Measurements from ENCODE around the gene FKBP9. TPM values are rescaled to one million over a fixed set of nuclear protein-coding genes. Genes with fewer than 3 reads are reported as not detected.

Gene FKBP9, protein sequence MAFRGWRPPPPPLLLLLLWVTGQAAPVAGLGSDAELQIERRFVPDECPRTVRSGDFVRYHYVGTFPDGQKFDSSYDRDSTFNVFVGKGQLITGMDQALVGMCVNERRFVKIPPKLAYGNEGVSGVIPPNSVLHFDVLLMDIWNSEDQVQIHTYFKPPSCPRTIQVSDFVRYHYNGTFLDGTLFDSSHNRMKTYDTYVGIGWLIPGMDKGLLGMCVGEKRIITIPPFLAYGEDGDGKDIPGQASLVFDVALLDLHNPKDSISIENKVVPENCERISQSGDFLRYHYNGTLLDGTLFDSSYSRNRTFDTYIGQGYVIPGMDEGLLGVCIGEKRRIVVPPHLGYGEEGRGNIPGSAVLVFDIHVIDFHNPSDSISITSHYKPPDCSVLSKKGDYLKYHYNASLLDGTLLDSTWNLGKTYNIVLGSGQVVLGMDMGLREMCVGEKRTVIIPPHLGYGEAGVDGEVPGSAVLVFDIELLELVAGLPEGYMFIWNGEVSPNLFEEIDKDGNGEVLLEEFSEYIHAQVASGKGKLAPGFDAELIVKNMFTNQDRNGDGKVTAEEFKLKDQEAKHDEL
- total RNA-seq: 159 and 248 TPM in 2 replicates

DNA sequence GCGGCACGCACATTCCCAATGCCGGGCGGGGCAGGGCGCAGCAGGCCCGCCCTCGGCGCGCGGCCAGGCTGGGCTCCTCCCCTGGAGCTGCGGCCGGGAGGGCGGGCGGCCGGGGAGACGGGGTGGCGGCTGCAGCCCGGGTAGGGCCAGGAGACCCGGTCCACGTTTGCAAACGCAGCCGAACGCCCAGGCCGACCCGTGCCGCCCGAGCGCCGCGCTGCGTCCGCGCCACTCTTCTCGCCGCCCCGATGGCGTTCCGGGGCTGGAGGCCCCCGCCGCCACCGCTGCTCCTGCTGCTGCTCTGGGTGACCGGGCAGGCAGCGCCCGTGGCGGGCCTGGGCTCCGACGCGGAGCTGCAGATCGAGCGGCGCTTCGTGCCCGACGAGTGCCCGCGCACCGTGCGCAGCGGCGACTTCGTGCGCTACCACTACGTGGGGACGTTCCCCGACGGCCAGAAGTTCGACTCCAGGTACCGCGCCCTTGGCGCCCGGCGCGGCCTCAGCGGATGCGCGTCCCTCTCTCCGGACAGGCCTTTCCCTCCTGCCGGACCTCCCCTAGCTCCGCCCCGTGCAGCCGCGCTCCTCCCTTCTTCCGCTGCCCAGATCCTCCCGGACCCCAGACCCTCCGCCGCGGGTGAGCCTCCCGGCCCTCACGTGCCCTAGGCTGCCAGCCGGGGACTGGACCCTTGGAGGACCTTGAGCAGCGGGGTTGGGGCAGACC, at the start of gene FKBP9:
Gene FKBP9, plus strand, starts transcription at position 115 of the 720 bp plus-strand sequence. Its CDS starts 134 bp downstream, at position 249.

Small RNA genes within 50 kb of the gene (small RNA-seq; reads per million reads assigned to genes)
- not detected for gene AC083863.1
- gene RN7SL505P: not detected
- not detected for gene RNU6-388P
- not detected for gene RPS29P14

Other genes with a start within 250 kb of the FKBP9 start
- gene KBTBD2, start 65.7 kb upstream of the FKBP9 start, total RNA-seq: 25.0 and 34.4 TPM in 2 replicates
- gene NT5C3A, start 105.3 kb downstream of the FKBP9 start, total RNA-seq: 16.5 and 19.7 TPM in 2 replicates
- gene RP9, start 152.0 kb downstream of the FKBP9 start, total RNA-seq: 3.7 and 7.6 TPM in 2 replicates
- gene BBS9, start 172.1 kb downstream of the FKBP9 start, total RNA-seq: 19.4 and 24.3 TPM in 2 replicates